Activated effector memory CD4-positive, alpha-beta T cell treated with Interleukin-2 at 50 U/mL for 16 hours (primary cell): ENCODE data around the gene LRRK1.

Source experiments
- DNase-seq: peaks from one replicate; pipeline ENCODE4 v3.0.0-alpha.2; 2020

The LRRK1 gene

DNA sequence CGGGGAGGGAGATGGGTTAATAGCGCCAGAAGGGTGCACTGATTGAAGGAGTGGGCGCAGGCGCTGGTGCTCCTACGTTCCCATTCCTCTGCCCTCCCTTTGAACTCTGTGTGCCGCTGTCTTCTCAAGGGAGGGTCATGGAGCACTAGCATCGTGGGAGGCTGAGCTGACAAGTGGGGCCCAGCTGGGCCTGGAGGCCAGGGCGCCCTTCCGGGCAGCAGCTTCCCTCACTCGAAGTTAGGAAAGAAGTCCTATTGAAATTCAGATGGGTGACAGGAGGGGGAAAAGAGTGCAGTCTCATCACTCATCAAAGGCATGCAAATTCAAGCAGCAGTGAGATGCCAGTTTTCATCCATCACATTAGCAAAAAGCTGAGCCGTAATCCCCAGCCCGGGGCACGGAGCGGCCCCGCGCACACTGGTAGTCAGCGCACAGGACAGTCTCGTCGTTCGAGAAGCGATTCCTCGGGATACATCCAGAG is 128.2 kb downstream of the LRRK1 start:
- no peak for DNase-seq

DNA sequence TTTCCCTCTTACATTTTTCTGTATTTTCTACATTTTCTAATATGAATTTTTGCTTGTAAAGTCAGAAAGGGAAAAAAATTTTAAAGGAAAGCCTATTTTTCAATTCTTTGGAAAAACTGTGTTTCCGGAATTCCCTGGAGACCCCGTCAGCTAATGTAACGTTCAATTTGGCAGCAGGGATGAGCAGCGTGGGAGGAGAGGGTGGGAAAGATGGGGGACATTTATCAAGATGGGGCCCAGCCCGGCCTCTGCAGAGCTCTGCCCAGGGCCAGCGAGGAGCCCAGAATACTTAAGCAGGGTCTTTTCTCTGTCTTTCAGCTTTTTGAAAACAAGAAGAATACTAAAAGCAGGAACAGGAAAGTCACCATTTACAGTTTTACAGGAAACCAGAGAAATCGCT is 129.0 kb downstream of the LRRK1 start:
- DNase-seq = no peak

DNA sequence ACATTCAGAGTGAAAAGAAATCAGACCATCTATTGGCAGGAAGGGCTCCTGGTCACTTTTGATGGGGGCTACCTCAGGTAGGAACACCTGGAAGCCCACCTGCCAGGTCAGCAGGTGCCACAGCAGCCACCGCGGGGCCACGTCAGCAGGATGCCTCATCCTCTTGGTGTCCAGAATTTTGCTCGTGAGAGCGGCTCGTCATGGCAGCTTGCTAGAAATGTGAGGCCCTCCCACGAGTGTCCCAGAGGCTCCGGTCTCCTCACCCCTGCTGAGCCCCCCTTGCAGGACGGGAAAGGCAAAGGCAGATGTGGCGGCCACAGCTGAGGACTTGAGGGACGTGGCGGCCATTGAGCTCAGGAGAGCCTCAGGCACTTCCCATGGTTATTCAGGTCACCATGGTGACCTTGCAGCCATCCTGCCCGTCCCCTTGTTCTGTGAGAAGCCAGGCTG is 129.4 kb downstream of the LRRK1 start:
- no peak for DNase-seq

DNA sequence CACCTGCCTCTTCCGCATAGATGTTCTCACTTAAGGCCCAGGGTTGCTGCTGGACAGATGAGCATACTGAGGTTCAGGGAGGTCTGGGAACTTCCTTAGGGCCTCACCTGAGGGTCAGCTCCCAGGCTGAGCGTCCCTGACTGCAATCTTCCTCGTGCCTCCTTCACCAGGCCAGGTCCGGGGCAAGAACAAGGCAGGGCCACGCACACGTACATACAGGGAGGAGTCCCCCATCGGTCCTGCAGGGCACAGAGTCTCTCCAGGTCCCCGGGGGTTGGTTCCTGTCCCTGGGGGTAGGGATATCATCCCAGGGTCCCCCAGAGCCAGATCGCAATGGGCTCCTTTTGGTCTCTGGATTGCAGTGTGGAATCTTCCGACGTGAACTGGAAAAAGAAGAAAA is 130.1 kb downstream of the LRRK1 start:
- no peak for DNase-seq

DNA sequence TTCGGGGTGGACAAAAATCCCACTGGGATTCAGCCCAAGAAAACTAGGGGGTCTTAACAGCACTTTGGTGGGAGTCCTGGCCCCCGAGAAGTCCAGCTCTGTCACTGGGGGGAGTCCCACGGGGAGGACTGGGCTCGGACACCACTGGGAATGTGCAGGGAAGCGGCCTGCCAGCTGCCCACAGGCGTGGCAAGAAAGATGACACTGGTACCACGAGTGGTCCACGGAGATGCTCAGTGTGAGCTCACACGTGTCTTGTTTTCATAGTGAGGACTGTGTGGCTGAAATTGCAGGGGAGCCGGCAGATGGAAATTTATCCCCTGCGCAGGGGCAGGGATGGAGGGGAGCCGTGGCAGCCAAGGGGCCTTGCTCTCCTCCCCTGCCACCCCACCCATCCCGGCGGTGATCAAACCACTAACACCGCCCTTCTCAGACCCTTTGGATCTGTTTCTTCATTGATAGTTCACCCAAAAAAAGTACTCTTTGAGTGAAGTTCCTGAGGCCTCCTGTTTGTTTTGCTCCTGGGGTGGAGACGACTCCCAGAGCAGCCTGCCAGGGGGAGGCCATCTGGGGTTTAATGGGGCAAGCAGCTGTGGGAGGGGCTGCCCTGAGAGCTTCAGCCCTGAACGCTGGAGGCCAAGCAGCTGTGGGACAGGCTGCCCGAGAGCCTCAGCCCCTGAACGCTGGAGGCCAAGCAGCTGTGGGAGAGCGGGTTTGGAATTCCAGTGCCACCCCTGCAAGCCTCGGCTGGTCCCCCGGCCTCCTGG is 130.9 kb downstream of the LRRK1 start:
- no peak for DNase-seq

DNA sequence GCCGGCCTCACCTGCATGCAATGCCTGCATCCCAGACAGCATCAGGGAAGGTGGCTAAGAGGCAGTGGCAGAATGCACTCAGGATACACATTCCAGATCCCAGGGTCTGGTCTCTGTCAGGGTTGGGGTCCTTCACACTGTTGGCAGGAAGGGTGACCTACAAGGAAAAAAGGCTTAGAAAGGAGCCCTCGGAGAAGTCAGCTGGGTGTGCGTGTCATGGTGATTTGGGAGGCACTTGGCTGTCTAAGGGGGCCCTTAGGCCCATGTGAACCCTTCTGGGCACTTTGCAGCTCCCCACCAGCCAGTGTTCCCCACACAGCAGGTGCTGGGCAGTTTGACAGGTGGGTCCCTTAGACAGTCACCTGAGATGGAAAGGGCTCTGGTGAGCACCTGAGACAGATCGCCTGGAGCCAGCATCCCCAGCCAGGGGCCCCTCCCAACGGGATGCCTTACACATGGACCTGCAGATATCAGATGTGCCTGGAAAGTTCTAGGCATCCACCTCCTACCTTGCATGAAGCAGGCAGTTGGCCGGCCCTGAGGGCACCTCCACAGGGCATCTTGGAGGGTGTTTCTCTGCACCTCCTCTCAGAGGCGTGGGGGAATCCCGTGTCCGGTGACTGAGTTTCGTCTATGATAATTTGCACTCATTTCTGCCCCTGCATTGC is 131.6 kb downstream of the LRRK1 start:
- no peak for DNase-seq

DNA sequence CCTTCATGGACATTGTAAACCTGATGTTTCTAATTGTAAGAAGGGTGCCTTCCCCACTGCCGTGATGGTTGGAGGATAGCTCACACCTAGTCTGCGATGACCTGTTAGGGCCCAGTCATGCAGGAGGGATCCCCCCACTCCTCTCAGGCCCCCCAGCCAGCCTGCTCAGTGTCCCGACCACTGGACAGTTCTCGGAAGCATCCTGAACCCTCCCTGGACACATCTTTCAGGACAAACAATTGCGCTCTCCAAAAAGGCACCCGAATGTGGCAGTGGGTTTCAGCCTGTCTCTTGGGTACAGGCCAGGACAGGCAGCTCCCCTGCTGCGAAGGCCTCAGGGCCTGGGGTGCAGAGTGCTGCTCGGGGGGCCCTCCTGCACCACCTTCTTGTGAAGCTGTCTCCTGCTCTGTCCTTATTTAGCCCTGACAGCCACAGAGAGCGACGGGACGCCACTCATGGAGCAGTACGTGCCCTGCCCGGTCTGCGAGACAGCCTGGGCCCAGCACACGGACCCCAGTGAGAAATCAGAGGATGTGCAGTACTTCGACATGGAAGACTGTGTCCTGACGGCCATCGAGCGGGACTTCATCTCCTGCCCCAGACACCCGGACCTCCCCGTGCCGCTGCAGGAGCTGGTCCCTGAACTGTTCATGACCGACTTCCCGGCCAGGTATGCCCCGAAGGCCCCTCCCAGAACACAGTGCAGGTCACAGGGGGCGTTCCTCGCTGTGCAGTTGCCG is 132.3 kb downstream of the LRRK1 start:
- DNase-seq = no peak

DNA sequence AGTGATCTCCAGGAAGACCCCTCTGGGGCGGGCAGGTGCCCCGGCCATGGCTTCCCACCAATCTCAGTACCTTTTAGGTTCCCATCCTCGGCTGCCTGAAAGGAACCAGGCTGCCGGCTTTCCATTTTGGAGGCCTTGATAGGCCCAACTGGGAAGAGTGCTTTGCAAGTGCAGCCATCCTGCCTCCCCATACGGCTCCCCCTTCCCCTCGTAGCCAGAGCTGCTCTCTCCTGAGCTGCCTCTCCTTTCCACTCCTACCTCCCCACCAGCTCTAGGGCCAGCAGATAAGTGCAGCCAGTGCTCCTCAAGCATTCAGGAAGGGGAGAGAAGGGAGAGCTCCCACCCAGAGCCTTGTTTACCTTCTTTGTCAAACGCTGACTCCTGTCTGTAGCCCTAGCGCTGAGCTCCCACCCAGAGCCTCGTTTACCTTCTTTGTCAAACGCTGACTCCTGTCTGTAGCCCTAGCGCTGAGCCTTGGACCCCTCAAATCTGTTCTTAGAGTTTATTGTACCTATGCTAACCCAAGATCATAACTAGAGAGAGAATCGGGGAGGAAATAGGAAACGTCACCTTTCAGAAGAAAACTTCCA is 133.0 kb downstream of the LRRK1 start:
- no peak for DNase-seq

DNA sequence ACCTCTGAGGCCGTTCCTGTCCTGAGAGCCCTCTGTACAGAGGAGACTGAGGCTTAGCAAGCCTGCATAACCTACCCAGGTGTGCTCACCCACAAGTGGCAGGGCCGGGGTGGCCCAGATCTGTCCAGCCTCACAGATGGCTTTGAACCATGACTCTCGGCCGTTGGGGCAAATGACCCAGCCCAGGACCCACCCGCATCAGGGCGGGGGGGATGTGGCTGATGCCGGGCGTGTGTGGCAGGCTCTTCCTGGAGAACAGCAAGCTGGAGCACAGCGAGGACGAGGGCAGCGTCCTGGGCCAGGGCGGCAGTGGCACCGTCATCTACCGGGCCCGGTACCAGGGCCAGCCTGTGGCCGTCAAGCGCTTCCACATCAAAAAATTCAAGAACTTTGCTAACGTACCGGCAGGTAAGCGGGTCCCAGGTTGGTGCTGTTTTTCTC is 133.5 kb downstream of the LRRK1 start:
- no peak for DNase-seq

DNA sequence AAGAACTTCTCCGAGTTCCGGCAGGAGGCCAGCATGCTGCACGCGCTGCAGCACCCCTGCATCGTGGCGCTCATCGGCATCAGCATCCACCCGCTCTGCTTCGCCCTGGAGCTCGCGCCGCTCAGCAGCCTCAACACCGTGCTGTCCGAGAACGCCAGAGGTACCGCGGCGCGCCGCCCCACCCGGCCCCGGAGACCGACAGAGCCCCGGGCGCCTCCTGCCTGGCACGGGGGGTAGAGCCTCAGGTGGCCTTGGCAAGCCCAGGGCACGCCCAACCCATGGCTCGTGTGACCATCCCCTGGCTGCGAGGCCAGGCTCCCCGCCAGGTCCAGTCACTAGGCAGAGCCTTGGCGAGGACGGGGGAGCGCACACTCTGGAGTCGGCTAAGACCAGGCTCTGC is 134.1 kb downstream of the LRRK1 start:
- no peak for DNase-seq

DNA sequence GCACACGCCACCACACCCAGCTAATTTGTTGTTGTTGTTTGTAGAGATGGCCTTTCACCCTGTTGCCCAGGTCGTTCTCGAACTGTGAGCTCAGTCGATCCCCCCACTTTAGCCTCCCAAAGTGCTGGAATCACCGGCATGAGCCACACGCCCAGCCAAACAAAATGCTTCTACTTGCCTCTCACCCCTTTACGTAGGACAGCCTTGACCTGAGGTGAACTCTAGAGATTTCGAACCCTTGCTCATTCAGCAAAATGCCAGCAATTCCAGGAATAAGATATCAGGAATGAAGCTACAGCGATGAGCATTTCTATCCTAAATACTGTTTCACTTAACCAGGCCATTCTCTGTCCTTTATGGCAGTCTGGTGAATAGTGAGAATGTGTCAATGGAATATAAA is 135.0 kb downstream of the LRRK1 start:
- no peak for DNase-seq

DNA sequence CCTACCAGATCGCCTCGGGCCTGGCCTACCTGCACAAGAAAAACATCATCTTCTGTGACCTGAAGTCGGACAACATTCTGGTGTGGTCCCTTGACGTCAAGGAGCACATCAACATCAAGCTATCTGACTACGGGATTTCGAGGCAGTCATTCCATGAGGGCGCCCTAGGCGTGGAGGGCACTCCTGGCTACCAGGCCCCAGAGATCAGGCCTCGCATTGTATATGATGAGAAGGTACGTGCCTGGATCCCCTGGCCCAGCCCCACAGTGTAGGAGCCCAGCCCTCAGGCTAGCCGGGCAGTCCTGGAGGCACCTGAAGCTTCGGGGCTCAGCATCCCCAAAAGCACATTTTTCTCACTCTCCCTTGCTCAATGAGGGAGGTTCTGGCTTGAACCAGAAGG is 135.8 kb downstream of the LRRK1 start:
- no peak for DNase-seq

DNA sequence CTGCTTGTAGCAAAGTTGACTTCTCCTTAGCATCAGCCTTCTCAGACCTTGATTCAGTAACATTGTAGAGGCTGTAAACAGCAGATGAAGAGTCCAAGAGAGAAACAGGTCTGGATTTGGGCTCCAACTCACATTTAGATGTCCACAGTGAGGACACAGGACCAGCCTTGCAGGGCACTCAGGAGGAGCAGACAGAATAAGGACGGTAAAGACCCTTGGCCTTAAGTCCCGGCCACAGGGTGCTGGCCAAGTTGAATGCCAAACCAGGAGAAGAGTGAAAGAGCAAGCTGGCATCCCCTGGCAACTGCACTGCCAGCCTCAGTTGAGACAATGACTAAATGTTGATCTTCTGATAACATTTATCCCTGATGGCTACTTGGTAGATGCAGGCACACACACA is 136.3 kb downstream of the LRRK1 start:
- no peak for DNase-seq

DNA sequence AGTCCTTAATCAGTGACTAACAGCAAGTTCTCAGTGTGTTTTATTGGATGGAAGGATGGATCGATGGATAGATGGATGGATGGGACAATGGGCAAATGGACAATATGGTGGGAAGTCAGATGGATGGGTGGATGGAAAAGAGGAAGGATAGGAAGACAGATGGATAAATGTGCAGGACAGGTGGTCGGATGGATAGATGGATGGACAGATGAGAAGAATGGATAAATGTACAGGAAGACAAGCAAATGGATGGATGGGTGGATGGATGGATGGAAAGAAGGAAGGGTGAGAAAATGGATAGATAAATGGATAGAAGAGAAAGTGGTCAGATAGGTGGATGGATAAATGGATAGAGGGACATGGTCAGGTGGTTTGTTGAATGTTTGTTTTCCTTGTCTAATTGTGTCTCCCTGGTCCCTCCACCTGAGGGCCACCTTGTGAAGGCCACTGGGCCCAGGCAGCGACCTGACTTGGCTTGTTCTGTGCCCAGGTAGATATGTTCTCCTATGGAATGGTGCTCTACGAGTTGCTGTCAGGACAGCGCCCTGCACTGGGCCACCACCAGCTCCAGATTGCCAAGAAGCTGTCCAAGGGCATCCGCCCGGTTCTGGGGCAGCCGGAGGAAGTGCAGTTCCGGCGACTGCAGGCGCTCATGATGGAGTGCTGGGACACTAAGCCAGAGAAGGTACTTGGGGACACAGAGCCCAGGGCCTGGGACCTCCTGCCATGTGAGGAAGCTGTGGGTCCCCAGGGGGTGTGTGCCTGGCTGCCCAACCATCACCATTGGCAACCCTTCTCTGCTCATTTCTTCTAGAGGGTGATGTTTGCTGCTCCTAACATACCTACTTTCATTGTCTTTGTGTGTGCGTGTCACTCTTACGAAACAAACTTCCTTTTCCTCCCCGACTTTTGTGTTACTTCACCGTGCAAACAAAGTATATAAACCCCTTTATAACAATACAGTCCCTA is 137.5 kb downstream of the LRRK1 start:
- no peak for DNase-seq

DNA sequence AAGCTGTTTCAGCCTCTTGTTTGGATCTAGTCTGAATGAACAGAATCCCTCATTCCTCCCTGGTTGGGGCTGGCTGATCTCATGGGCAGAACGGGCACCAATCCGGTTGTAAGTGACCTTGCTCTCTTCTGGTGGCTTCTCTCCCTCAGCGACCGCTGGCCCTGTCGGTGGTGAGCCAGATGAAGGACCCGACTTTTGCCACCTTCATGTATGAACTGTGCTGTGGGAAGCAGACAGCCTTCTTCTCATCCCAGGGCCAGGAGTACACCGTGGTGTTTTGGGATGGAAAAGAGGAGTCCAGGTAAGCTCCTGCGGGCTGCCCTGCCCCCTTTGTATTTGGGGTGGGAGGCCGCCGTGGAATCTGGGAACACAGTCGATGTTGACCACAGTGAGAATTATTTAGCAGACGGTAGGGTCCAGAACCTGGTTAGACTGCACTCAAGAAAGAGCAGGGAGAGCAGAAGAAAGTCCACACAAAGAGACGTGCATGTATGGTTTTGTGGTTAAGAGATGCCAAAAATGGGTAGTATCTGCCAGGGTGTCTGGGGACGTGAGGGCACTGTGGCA is 138.8 kb downstream of the LRRK1 start:
- no peak for DNase-seq

DNA sequence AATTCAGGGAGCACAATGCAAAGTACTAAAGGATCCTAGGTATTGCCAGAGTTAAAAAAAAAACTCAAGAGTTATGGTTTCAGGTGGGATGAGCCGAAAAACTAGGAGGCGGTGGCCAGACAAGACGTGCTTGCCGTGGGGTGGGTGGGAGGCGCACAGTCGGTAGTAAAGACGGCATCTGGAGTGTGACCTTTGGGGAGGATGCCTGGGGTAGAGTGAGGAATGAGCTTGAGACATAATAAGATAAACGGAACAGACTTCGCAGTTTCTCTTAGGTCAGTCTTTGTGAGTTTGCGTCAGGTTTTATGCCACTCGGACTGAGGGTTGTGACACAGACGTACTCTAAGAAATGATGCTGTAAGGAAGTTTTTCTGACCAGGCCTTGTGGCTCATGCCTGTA is 139.6 kb downstream of the LRRK1 start:
- DNase-seq = no peak

DNA sequence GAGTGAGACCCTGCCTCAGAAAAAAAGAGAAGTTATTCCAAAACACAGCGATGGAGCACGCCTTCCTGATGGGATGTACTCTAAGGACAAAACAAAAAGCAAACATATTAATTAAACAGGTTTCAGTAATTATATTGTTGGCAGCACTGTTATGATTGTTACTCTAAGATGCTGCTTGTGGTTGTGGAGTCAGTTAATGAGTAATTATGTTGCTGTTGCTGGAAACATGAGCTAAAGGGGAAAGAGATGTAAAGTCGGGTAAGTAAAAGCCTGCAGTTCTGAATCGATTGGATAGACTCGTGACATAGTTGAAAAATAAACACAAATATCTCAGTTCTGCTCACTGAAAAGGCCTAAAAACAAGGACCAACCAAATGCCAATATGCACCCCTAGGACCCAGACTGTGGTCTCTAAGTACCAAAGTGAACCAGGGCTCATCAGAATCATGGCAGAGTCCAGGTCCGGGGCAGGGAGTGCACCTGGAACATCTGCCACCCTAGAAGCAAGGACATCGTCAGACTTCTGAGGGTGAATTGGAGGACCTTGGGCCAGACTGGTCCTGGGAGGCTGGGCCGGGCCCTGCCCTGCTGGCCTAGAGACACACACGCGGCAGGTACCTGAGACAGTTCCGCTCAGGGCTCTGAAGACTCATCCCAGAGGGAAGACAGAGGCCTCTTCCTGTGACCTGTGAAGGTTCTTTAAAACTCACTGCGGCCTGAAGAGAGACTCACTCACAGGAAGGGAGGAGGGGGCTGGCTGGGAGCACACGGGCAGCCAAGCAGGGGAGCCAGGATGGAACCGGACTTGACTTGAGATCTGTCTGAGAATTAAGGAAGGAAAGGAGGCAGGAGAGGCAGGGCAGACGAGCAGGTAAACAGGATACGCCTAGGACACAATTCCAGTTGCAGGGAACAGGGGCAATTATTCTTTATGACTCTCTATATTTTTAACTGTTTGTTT is 140.5 kb downstream of the LRRK1 start:
- no peak for DNase-seq

DNA sequence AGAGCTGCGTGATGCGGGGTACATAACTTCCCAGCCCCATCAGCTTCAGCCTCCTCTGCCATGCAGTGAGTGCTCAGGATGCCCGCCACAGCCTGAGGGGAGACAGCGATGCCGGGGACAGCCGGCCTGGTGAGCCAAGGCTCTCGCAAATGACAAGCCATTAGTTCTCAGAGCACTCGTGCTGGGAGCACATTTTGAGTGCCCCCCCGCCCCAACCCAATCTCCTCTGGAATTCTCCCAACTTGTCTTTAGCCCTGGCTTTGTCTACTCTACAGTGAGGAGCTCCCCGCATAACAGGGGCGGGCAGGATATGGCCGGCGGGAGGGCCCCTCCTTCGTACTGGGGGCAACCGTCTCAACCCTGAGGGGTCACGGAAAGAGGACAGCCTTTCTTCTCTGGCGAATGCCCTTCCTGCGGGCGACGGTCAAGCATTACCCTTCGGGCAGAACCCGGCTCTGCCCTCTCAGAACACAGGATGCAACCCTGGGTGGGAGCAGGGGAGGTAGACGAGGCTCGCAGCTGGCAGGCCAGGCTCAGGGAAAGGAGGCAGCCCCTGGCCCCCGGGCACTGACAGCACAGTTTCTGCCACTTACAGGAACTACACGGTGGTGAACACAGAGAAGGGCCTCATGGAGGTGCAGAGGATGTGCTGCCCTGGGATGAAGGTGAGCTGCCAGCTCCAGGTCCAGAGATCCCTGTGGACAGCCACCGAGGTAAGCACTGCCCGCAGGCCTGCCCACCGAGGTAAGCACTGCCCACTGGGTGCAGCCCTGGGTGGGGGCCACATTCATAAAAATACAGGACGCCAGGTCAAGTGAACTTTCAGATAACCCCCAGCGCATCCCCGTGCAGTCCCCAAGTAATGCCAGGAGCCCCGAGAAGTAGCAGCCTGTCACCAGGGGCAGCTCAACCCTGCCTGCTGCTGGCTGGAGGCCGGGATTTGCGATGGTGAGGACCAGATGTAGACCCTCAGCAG is 141.7 kb downstream of the LRRK1 start:
- no peak for DNase-seq

DNA sequence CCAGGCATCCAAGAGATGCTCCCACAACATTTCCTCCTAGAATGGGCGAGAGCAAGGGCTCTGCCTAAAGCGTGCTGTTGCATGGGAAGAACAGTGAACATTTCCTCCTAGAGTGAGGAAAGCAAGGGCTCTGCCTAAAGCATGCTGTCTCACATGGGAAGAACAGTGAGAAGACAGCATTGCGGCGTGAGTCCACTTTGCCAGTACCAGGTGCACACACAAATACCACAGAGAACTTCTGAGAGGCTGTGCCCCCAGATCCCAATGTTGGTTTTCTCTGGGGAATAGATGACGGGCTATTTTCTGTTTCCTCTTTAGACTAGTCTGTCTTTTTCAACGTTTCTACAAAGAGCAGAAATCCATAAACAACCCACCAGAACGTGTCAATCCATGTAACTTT is 142.9 kb downstream of the LRRK1 start:
- DNase-seq = no peak
